Aorta (tissue), 5 donors: ENCODE results near the gene IGSF8. TPM values are rescaled to one million over a fixed set of nuclear protein-coding genes. Genes with fewer than 3 reads are reported as not detected.

ENCODE experiments used
- ATAC-seq: fragments of 200-7000 bp; cut with Tn5 transposase; one replicate; pipeline ENCODE4 v1.9.1; 2022; ENCODE audit warnings: moderate library complexity; ENCODE audit not compliant: low FRiP score
- DNase-seq, 2 donors: peaks; one replicate each; pipeline ENCODE4 v3.0.0-alpha.2; 2020
- H3K27ac ChIP-seq, 2 donors: one replicate each; pipeline ENCODE4 v1.5.1; 2013; ENCODE audit warnings: low read length in 2 of 2, mild to moderate bottlenecking in 2 of 2, moderate library complexity in 2 of 2, control low read depth in 1 of 2, inconsistent platforms in 1 of 2, low read depth in 1 of 2
- H3K27me3 ChIP-seq, 2 donors: one replicate each; pipeline ENCODE4 v1.6.1; 2013; ENCODE audit warnings: control low read depth in 1 of 2, low read length in 1 of 2, mild to moderate bottlenecking in 1 of 2, moderate library complexity in 1 of 2; ENCODE audit not compliant: insufficient read depth in 2 of 2, control insufficient read depth in 1 of 2
- H3K36me3 ChIP-seq, 2 donors: one replicate each; pipeline ENCODE4 v1.6.1; 2013; ENCODE audit warnings: control low read depth in 1 of 2, low read length in 1 of 2, mild to moderate bottlenecking in 1 of 2; ENCODE audit not compliant: insufficient read depth in 2 of 2, control insufficient read depth in 1 of 2
- H3K4me1 ChIP-seq, 2 donors: one replicate each; pipeline ENCODE4 v1.6.1; 2013; ENCODE audit warnings: low read length in 2 of 2, control low read depth in 1 of 2, mild to moderate bottlenecking in 1 of 2, moderate library complexity in 1 of 2; ENCODE audit not compliant: insufficient read depth in 2 of 2, control insufficient read depth in 1 of 2
- H3K4me3 ChIP-seq, 2 donors: one replicate each; pipeline ENCODE4 v1.5.1; 2013; ENCODE audit warnings: low read length in 2 of 2, control low read depth in 1 of 2, mild to moderate bottlenecking in 1 of 2
- H3K9me3 ChIP-seq: one replicate; pipeline ENCODE4 v1.6.1; 2013; ENCODE audit warnings: mild to moderate bottlenecking, low read length; ENCODE audit not compliant: control insufficient read depth
- WGBS, 2 donors: extraction: QIAGEN DNeasy Blood & Tissue Kit; methylation state at CpG; one replicate each; pipeline ENCODE4 v1.1.7; 2013; 5-methylcytosine and 5-hydroxymethylcytosine counted together
- intact Hi-C, 2 donors: fragments of 100-400 bp; cut with DNase I; formaldehyde crosslinking; loops; one replicate each; pipeline versions ENCODE4 v1.14.2 to v1.15.0; 2022
- polyA plus RNA-seq, 2 donors: library from polyadenylated mRNA; stranded (reverse); fragments of 200-250 nt; gene quantifications; one replicate each; pipeline ENCODE4 v1.2.3, GENCODE V29; 2013
- total RNA-seq, 2 donors: library from RNA; stranded (reverse); fragmentation: NEBNext Ultra II Directional; extraction: Animal tissue kit (Norgen Biotek cat#: 25700); gene quantifications; one replicate each; pipeline ENCODE4 v1.2.1, GENCODE V29; 2021
- donor health status: healthy with polysubstance abuse.
- donor health status: Bipolar disorder and iron deficiency.
- donor health status: DM: no; HTN: no; CAD: no.
- donor health status: DM: no; HTN: no; CAD: no.
- donor health status: DM: yes; HTN: yes; CAD: no.

The IGSF8 gene
- total and polyA plus RNA-seq, 4 donors, result 10.5 to 48.0 (median 31.5) TPM

DNA sequence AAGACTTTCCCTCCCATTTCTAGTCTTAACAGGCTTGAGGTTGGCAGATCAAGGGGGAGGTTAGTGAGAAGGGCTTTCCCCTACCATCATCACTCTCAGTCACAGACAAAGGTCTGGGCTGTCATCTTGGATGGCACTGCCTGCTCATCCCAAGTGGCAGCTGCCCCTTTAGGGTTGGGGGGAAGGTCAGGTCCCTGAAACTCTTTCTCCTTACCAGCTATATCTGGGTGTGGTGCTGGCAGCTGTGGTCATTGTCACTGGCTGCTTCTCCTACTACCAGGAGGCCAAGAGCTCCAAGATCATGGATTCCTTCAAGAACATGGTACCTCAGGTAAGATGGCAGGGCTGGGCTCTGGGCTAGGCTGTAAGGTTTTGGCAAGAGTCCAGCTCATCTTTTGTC lies 25.3 kb upstream of the IGSF8 start:
- H3K4me3 ChIP-seq, result no peak overlapping the region
- no peaks in the 10 kb centered on the region for H3K27me3 ChIP-seq
- peak overlapping the region in 1 of 2 donors; percentile 2 for H3K27ac ChIP-seq
- H3K9me3 ChIP-seq, result no peaks in the 10 kb centered on the region
- H3K36me3 ChIP-seq, result peaks cover 0 to 5% of the 10 kb centered on the region in 2 donors
- peaks cover 0 to 4% of the 10 kb centered on the region in 2 donors for H3K4me1 ChIP-seq
- peak in 1 of 2 donors; percentile 30 for DNase-seq
- no peak for ATAC-seq
- intact Hi-C loops, result no loop called here

DNA sequence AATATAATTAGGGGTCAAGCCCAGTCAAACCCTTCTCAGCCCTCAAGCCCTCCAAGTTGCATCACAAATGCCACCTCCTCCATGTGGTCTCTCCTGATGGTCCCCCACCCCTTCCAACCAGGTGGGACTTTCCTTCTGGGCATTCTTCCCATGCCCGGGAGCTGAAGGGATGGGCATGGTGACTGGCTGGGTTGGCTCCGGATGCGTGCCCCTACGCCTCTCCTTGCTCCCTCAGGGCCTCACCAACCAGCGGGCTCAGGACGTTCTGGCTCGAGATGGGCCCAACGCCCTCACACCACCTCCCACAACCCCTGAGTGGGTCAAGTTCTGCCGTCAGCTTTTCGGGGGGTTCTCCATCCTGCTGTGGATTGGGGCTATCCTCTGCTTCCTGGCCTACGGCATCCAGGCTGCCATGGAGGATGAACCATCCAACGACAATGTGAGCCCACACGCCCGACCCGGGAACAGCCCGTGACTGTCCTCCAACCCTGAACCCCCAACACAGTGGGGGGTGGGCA lies 24.6 kb upstream of the IGSF8 start:
- WGBS, 2 donors, result 86 to 87% methylated on average over 16 of the region's 16 CpGs
- ATAC-seq (no peak), DNase-seq (peak in 1 of 2 donors; percentile 71)
- intact Hi-C loops, result no loop called here
- Histone ChIP-seq H3K27ac (no peak overlapping the region), H3K9me3 (no peaks in the 10 kb centered on the region), H3K27me3 (no peaks in the 10 kb centered on the region), H3K4me1 (peaks cover 0 to 4% of the 10 kb centered on the region in 2 donors), H3K4me3 (no peak overlapping the region), H3K36me3 (peaks cover 0 to 5% of the 10 kb centered on the region in 2 donors)

- H3K27ac ChIP-seq, result no peak overlapping the region
- 89 to 91% methylated on average over 1 of the region's 1 CpG for WGBS, 2 donors
- DNase-seq, result no peak
- H3K4me1 ChIP-seq, result peaks cover 0 to 2% of the 10 kb centered on the region in 2 donors
- intact Hi-C loops, result no loop called here
- H3K27me3 ChIP-seq, result no peaks in the 10 kb centered on the region
- no peak for ATAC-seq
- H3K36me3 ChIP-seq, result no peaks in the 10 kb centered on the region
- no peaks in the 10 kb centered on the region for H3K9me3 ChIP-seq
- no peak overlapping the region for H3K4me3 ChIP-seq
Observed at GRCh38 chr1:160121388-160121787, 23.0 kb upstream of the IGSF8 start.

GRCh38 chr1:160120797-160121196 lies 22.4 kb upstream of the IGSF8 start:
- H3K27ac ChIP-seq, result no peak overlapping the region

DNA sequence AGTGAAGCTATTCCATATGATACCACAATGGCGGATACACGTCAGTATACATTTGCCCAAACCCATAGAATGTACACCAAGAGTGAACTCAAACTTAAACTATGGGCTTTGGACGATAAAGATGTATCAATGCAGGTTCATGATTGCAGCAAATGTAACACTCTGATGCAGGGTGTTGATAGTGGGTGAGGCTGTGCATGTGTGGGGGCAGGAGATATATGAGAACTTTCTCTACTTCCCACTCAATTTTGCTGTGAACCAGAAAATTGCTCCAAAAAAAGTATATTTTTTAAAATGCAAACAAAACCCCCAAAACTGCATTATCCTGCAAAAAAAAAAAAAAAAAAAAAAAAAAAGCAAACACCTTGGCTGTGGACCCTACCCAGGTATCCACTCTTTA lies 20.5 kb upstream of the IGSF8 start:
- H3K36me3 ChIP-seq, result no peaks in the 10 kb centered on the region
- H3K9me3 ChIP-seq, result no peaks in the 10 kb centered on the region
- intact Hi-C loops, result loop anchor here in 1 of 2 donors (5.0 kb wide), 2 partner anchors 33 to 73 kb away; partner anchors contain the start of genes ATP1A4 and CASQ1
- ATAC-seq (no peak), DNase-seq (no peak)
- no peaks in the 10 kb centered on the region for H3K4me1 ChIP-seq
- H3K27me3 ChIP-seq, result no peaks in the 10 kb centered on the region
- 86 to 88% methylated on average over 3 of the region's 3 CpGs for WGBS, 2 donors
- H3K27ac ChIP-seq, result no peak overlapping the region
- no peak overlapping the region for H3K4me3 ChIP-seq

More at GRCh38 chr1:160120797-160121196, 22.4 kb upstream of the IGSF8 start:
- 80 to 94% methylated on average over 5 of the region's 5 CpGs for WGBS, 2 donors
- Histone ChIP-seq H3K4me1 (peaks cover 0 to 2% of the 10 kb centered on the region in 2 donors), H3K27me3 (no peaks in the 10 kb centered on the region), H3K36me3 (no peaks in the 10 kb centered on the region), H3K9me3 (no peaks in the 10 kb centered on the region), H3K4me3 (no peak overlapping the region)
- DNase-seq (no peak), ATAC-seq (no peak)
- intact Hi-C loops, result no loop called here

- 0 to 5% methylated on average over 8 of the region's 8 CpGs for WGBS, 2 donors
- Histone ChIP-seq H3K36me3 (no peaks in the 10 kb centered on the region), H3K4me1 (no peaks in the 10 kb centered on the region), H3K9me3 (no peaks in the 10 kb centered on the region), H3K4me3 (peak overlapping the region; percentile 6 to 72), H3K27ac (peak overlapping the region in 1 of 2 donors; percentile 66), H3K27me3 (no peaks in the 10 kb centered on the region)
- DNase-seq (no peak), ATAC-seq (peak; percentile 52)
- intact Hi-C loops, result loop anchor here in 1 of 2 donors (5.0 kb wide), 2 partner anchors 35 to 75 kb away; partner anchors contain the start of genes ATP1A4 and CASQ1
Observed at GRCh38 chr1:160117709-160118183, 19.3 kb upstream of the IGSF8 start.

GRCh38 chr1:160117300-160117699 lies 18.9 kb upstream of the IGSF8 start:
- peak overlapping the region; percentile 6 to 72 for H3K4me3 ChIP-seq
- 0 to 2% methylated on average over 1 of the region's 1 CpG for WGBS, 2 donors
- peak overlapping the region in 1 of 2 donors; percentile 81 for H3K27ac ChIP-seq

GRCh38 chr1:160116283-160117147 lies 18.1 kb upstream of the IGSF8 start:
- DNase-seq (no peak), ATAC-seq (peak; percentile 16)
- intact Hi-C loops, result loop anchor here in 1 of 2 donors (5.0 kb wide), 2 partner anchors 36 to 76 kb away; partner anchors contain the start of genes ATP1A4 and CASQ1
- no peaks in the 10 kb centered on the region for H3K27me3 ChIP-seq
- H3K4me1 ChIP-seq, result no peaks in the 10 kb centered on the region
- no peaks in the 10 kb centered on the region for H3K9me3 ChIP-seq
- no peaks in the 10 kb centered on the region for H3K36me3 ChIP-seq
- 7 to 8% methylated on average over 12 of the region's 12 CpGs for WGBS, 2 donors
- H3K4me3 ChIP-seq, result peak overlapping the region; percentile 1 to 72
- H3K27ac ChIP-seq, result peak overlapping the region; percentile 15 to 81

More at GRCh38 chr1:160117300-160117699, 18.9 kb upstream of the IGSF8 start:
- Histone ChIP-seq H3K27me3 (no peaks in the 10 kb centered on the region), H3K4me1 (no peaks in the 10 kb centered on the region), H3K9me3 (no peaks in the 10 kb centered on the region), H3K36me3 (no peaks in the 10 kb centered on the region)
- ATAC-seq, result no peak
- DNase-seq, result no peak
- intact Hi-C loops, result loop anchor here in 1 of 2 donors (5.0 kb wide), 2 partner anchors 35 to 75 kb away; partner anchors contain the start of genes ATP1A4 and CASQ1
